GM21390 (cell line): ENCODE data around the gene RNF214.

Source experiments
- ATAC-seq: cut with Tn5 transposase; IDR thresholded peaks from one replicate; pipeline ENCODE4 v1.9.1; 2021; ENCODE audit not compliant: unreplicated experiment

RNF214 gene

GRCh38 chr11:117212697-117213355 is 19.6 kb upstream of the RNF214 start:
- ATAC-seq = no peak

GRCh38 chr11:117214404-117215110 is 17.9 kb upstream of the RNF214 start:
- ATAC-seq = no peak

GRCh38 chr11:117217141-117218084 is 15.1 kb upstream of the RNF214 start:
- no peak for ATAC-seq

GRCh38 chr11:117218133-117218915 is 14.1 kb upstream of the RNF214 start:
- no peak for ATAC-seq

GRCh38 chr11:117219001-117219400 is 13.5 kb upstream of the RNF214 start:
- no peak for ATAC-seq

GRCh38 chr11:117219455-117219854 is 13.0 kb upstream of the RNF214 start:
- no peak for ATAC-seq

- no peak for ATAC-seq
Observed at GRCh38 chr11:117219995-117220394, 12.5 kb upstream of the RNF214 start.

GRCh38 chr11:117220568-117220967 is 11.9 kb upstream of the RNF214 start:
- no peak for ATAC-seq

- ATAC-seq = no peak
Observed at GRCh38 chr11:117220999-117221774, 11.3 kb upstream of the RNF214 start.

- ATAC-seq = no peak
Observed at GRCh38 chr11:117221775-117222517, 10.5 kb upstream of the RNF214 start.

GRCh38 chr11:117222991-117223740 is 9.3 kb upstream of the RNF214 start:
- ATAC-seq = no peak

- ATAC-seq = no peak
Observed at GRCh38 chr11:117223741-117224689, 8.5 kb upstream of the RNF214 start.

GRCh38 chr11:117225553-117226170 is 6.8 kb upstream of the RNF214 start:
- no peak for ATAC-seq

- no peak for ATAC-seq
Observed at GRCh38 chr11:117226388-117227385, 5.8 kb upstream of the RNF214 start.

- no peak for ATAC-seq
Observed at GRCh38 chr11:117228091-117228490, 4.4 kb upstream of the RNF214 start.

GRCh38 chr11:117229411-117229810 is 3.1 kb upstream of the RNF214 start:
- no peak for ATAC-seq
